IPS-18c (cell line): ENCODE results near the gene PHKG1.
"Not testable (repeated sequence)": the region's sequence is repeated elsewhere in the genome, so short reads cannot be mapped to it uniquely, and the experiment has no call there.

ENCODE experiments used
- H3K4me3 ChIP-seq: 2 replicates; pipeline ENCODE4 v1.7.0; 2013; ENCODE audit warnings: low read depth, mild to moderate bottlenecking, low read length, moderate library complexity; ENCODE audit not compliant: insufficient read depth
- H3K9me3 ChIP-seq: one replicate; pipeline ENCODE4 v1.6.1; 2013; ENCODE audit warnings: mild to moderate bottlenecking, low read length, moderate library complexity; ENCODE audit not compliant: control insufficient read depth, insufficient read depth

PHKG1 gene

GRCh38 chr7:56051339-56052191 is 41.2 kb downstream of the PHKG1 start, which contains the start of the genes CCT6A and PSPH:
Gene CCT6A (plus strand): TSS chr7:56051765. CDS start chr7:56051849, 84 bp downstream.
Gene PSPH (minus strand): TSS chr7:56051444. CDS start chr7:56021212, 30,232 bp downstream.
- H3K9me3 ChIP-seq = no peaks in the 10 kb centered on the region
- peak within 1 kb of the TSS; percentile 82 for H3K4me3 ChIP-seq

- Histone ChIP-seq H3K4me3 (peak overlapping the region; percentile 82), H3K9me3 (no peaks in the 10 kb centered on the region)
Observed at GRCh38 chr7:56051053-56051338, 41.8 kb downstream of the PHKG1 start.

- not testable (repeated sequence) for H3K4me3 ChIP-seq, H3K9me3 ChIP-seq
Observed at GRCh38 chr7:56048763-56049162, 44.0 kb downstream of the PHKG1 start.

- H3K9me3 ChIP-seq = no peaks in the 10 kb centered on the region
Observed at GRCh38 chr7:56048245-56048644, 44.5 kb downstream of the PHKG1 start.

GRCh38 chr7:56047446-56048116 is 45.2 kb downstream of the PHKG1 start:
- H3K4me3 ChIP-seq, H3K9me3 ChIP-seq: not testable (repeated sequence)

More at GRCh38 chr7:56048245-56048644, 44.5 kb downstream of the PHKG1 start:
- no peak overlapping the region for H3K4me3 ChIP-seq

GRCh38 chr7:56046721-56047445 is 45.9 kb downstream of the PHKG1 start:
- Histone ChIP-seq H3K4me3 (no peak overlapping the region), H3K9me3 (no peaks in the 10 kb centered on the region)

GRCh38 chr7:56045758-56046157 is 47.0 kb downstream of the PHKG1 start:
- H3K9me3 ChIP-seq = not testable (repeated sequence)

GRCh38 chr7:56040730-56041129 is 52.0 kb downstream of the PHKG1 start:
- no peaks in the 10 kb centered on the region for H3K9me3 ChIP-seq
- no peak overlapping the region for H3K4me3 ChIP-seq

More at GRCh38 chr7:56045758-56046157, 47.0 kb downstream of the PHKG1 start:
- not testable (repeated sequence) for H3K4me3 ChIP-seq

GRCh38 chr7:56033671-56034432 is 58.9 kb downstream of the PHKG1 start:
- H3K9me3 ChIP-seq = no peaks in the 10 kb centered on the region
- H3K4me3 ChIP-seq = peak overlapping the region; percentile 86

GRCh38 chr7:56032578-56032977 is 60.2 kb downstream of the PHKG1 start:
- H3K9me3 ChIP-seq, H3K4me3 ChIP-seq: not testable (repeated sequence)

- not testable (repeated sequence) for H3K9me3 ChIP-seq, H3K4me3 ChIP-seq
Observed at GRCh38 chr7:56031556-56031955, 61.2 kb downstream of the PHKG1 start.

GRCh38 chr7:56030340-56030739 is 62.4 kb downstream of the PHKG1 start:
- no peaks in the 10 kb centered on the region for H3K9me3 ChIP-seq
- H3K4me3 ChIP-seq = no peak overlapping the region
